Tibial nerve (tissue), 3 donors: ENCODE data around the gene MMP14.

ENCODE experiments used
- EP300 ChIP-seq, 2 donors: sonication (generic); formaldehyde crosslinking; IDR thresholded peaks; one replicate each; pipeline ENCODE4 v1.6.1; 2017; ENCODE audit warnings: antibody characterized with exemption in 2 of 2, mild to moderate bottlenecking in 1 of 2
- POLR2A ChIP-seq, 2 donors: fragments of 450-650 bp; IDR thresholded peaks; one replicate each; pipeline ENCODE4 v1.6.1; 2017; ENCODE audit warnings: antibody characterized with exemption in 2 of 2, mild to moderate bottlenecking in 2 of 2, moderate library complexity in 2 of 2

DNA sequence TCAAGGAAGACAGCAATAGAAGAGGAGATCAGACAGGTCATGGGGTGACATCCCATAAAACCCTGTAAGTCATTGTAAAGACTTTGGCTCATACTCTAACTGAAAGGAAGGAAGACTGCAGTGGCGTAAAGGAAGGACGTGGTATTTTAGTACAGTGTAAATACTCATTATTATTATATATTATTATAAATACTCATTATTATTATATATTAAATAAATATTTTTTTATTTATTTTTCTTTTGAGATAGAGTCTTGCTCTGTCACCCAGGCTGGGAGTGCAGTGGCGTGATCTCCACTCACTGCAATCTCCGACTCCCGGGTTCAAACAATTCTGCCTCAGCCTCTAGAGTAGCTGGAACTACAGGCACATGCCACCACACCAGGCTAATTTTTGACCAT, 20.0 kb downstream of the MMP14 start:
- TF ChIP-seq EP300 (IDR thresholded peaks at IDR 0.05) (no peak), POLR2A (IDR thresholded peaks at IDR 0.05) (no peak)
